Right lobe of liver (tissue), 4 donors: Measurements from ENCODE around the gene MICA.

Experiments used
- POLR2A ChIP-seq: fragments of 450-650 bp; IDR thresholded peaks from one replicate; pipeline ENCODE4 v1.6.1; 2017; ENCODE audit warnings: antibody characterized with exemption, mild to moderate bottlenecking
- TF ChIP-seq, protein P1 (sequence below), 4 donors: fragments of 200-600 bp in 3 of 4; fragments of 450-650 bp in 1 of 4; IDR thresholded peaks; one replicate each; pipeline versions ENCODE4 v1.5.1 to v1.8.0; 2016 to 2022; ENCODE audit warnings: antibody characterized with exemption in 4 of 4, mild to moderate bottlenecking in 2 of 4
- donor health status: DM: no; HTN: no; CAD: no.
- donor health status: DM: no; HTN: no; CAD: no.
- donor health status: DM: no; HTN: yes; CAD: no.

DNA sequence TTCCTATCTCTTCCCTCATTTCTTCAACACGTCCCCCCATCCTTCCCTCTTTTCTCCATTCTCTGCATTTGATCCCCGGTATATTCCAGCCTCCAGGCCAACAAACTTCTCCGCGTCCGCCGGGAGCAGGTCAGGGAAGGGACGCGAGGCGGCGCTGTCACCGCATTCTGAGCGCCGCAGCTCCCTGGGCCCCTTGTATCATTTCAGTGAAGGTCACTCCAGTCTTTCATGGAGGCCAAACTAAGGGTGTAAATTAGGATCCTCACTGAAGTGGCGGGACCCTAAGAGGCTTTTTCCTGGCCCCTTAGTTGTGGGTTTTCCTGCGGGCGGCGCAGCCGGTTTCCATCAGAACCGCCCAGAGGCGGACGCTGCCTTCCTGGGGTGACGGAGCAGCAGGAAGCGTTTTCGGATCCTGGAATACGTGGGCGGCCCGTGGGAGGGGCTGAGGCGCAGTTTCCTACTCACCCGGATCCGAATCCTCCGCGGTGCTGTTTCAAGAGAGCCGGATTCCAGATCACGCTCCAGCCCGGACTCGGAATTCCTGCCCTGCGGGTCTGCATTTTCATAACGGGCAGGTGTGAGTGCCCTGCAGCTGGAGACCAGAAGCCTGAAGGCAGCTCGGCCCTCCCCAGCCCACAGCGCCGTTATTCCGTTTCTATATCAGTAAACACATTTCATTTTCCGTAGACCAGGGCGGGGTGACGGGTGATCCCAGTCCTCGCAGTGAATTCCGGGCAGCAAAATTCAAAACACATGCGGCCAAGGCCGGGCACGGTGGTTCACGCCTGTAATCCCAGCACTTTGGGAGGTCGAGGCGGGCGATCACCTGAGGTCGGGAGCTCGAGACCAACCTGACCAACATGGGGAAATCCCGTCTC, 3.6 kb upstream of the MICA start:
- TF ChIP-seq, protein P1, sequence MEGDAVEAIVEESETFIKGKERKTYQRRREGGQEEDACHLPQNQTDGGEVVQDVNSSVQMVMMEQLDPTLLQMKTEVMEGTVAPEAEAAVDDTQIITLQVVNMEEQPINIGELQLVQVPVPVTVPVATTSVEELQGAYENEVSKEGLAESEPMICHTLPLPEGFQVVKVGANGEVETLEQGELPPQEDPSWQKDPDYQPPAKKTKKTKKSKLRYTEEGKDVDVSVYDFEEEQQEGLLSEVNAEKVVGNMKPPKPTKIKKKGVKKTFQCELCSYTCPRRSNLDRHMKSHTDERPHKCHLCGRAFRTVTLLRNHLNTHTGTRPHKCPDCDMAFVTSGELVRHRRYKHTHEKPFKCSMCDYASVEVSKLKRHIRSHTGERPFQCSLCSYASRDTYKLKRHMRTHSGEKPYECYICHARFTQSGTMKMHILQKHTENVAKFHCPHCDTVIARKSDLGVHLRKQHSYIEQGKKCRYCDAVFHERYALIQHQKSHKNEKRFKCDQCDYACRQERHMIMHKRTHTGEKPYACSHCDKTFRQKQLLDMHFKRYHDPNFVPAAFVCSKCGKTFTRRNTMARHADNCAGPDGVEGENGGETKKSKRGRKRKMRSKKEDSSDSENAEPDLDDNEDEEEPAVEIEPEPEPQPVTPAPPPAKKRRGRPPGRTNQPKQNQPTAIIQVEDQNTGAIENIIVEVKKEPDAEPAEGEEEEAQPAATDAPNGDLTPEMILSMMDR (IDR thresholded peaks at IDR 0.05), result peak; percentile 83 to 88 (median 86)
- peak; percentile 72 for TF ChIP-seq POLR2A
